K562 (cell line): ENCODE results near the gene ZNF598. TPM values are rescaled to one million over a fixed set of nuclear protein-coding genes. Genes with fewer than 3 reads are reported as not detected.

Source experiments
- CHD1 ChIP-seq: fragments of 200-600 bp; sonication (generic); IDR thresholded peaks from one replicate; pipeline ENCODE4 v1.6.1; 2012; ENCODE audit warnings: mild to moderate bottlenecking, moderate library complexity, low read length, inconsistent platforms
- HDAC6 ChIP-seq: IDR thresholded peaks from 2 replicates; pipeline ENCODE4 v1.6.1; 2012; ENCODE audit warnings: low read depth, mild to moderate bottlenecking, control low read depth, inconsistent platforms, low read length, moderate library complexity
- NR4A1 ChIP-seq, 2 experiments: fragments of 250-450 bp in 1 of 2; fragments of 450-650 bp in 1 of 2; sonication (Bioruptor Pico) in 1 of 2; IDR thresholded peaks; 2 replicates each; pipeline versions ENCODE4 v1.4.0 to v1.6.1; 2016 to 2020; ENCODE audit warnings: mild to moderate bottlenecking in 2 of 2, missing compliant biosample characterization in 1 of 2, missing genetic modification characterization in 1 of 2, moderate library complexity in 1 of 2
- U2AF1 ChIP-seq: fragments of 200-400 bp; formaldehyde crosslinking; optimal IDR thresholded peaks from 2 replicates; pipeline ENCODE3; 2017; ENCODE audit warnings: mild to moderate bottlenecking, low read depth, low read length, moderate library complexity
- ZNF197 ChIP-seq: fragments of 200-800 bp; sonication (Bioruptor generic); IDR thresholded peaks from 2 replicates; pipeline ENCODE4 v1.6.1; 2016; ENCODE audit warnings: low read depth, missing genetic modification characterization, missing compliant biosample characterization
- polyA plus RNA-seq, 8 experiments: library from polyadenylated mRNA; depleted of rRNA in 4 of 8; stranded (reverse) in 5 of 8; unstranded in 3 of 8; fragments of >200 nt; fragmentation: Nextera tagmentation in 2 of 8; fragmentation: Illumina TruSeq in 1 of 8; extraction: Ambion mirVana in 2 of 8; extraction: Trizol in 1 of 8; gene quantifications; 2 replicates each; pipeline versions ENCODE4 v1.2.1 to v1.2.3, GENCODE V29; 2011 to 2014; ENCODE audit warnings: inconsistent platforms in 1 of 8, missing spikeins in 1 of 8
- total RNA-seq, 7 experiments: library from RNA; depleted of rRNA in 6 of 7; stranded (reverse); fragments of >200 nt in 6 of 7; fragmentation: Illumina TruSeq in 2 of 7; extraction: Trizol in 2 of 7; gene quantifications; 2 replicates each; pipeline versions ENCODE4 v1.2.1 to v1.2.3, GENCODE V29; 2011 to 2021; ENCODE audit warnings: low replicate concordance in 1 of 7
- TF ChIP-seq, protein P1 (sequence below): fragments of 450-650 bp; IDR thresholded peaks from 2 replicates; pipeline ENCODE4 v1.6.1; 2016; ENCODE audit warnings: mild to moderate bottlenecking, moderate library complexity
- TF ChIP-seq, protein P2 (sequence below), 3 experiments: fragments of 200-800 bp in 1 of 3; sonication (Bioruptor generic) in 1 of 3; sonication (generic) in 1 of 3; formaldehyde crosslinking in 1 of 3; IDR thresholded peaks; 2 replicates each; pipeline versions ENCODE4 v1.6.1 to v1.8.0; 2016 to 2022; ENCODE audit warnings: mild to moderate bottlenecking in 2 of 3, missing compliant biosample characterization in 2 of 3, missing genetic modification characterization in 2 of 3, missing genetic modification reagents in 1 of 3
- TF ChIP-seq, protein P3 (sequence below), 2 experiments: fragments of 450-650 bp in 1 of 2; sonication (generic) in 1 of 2; formaldehyde crosslinking in 1 of 2; IDR thresholded peaks in 1 of 2; conservative IDR thresholded peaks in 1 of 2; 2 replicates each; pipeline versions ENCODE4 v1.6.1 to v1.8.1; 2016 to 2023; ENCODE audit warnings: mild to moderate bottlenecking in 2 of 2, moderate library complexity in 2 of 2, inconsistent platforms in 1 of 2, missing genetic modification reagents in 1 of 2

The ZNF598 gene
- total and polyA plus RNA-seq, 9 of the 15 experiments (the other 6 are each of a cell fraction or from before 2014, with no cell fraction given), result 0.11 to 115 (median 29.6) TPM

DNA sequence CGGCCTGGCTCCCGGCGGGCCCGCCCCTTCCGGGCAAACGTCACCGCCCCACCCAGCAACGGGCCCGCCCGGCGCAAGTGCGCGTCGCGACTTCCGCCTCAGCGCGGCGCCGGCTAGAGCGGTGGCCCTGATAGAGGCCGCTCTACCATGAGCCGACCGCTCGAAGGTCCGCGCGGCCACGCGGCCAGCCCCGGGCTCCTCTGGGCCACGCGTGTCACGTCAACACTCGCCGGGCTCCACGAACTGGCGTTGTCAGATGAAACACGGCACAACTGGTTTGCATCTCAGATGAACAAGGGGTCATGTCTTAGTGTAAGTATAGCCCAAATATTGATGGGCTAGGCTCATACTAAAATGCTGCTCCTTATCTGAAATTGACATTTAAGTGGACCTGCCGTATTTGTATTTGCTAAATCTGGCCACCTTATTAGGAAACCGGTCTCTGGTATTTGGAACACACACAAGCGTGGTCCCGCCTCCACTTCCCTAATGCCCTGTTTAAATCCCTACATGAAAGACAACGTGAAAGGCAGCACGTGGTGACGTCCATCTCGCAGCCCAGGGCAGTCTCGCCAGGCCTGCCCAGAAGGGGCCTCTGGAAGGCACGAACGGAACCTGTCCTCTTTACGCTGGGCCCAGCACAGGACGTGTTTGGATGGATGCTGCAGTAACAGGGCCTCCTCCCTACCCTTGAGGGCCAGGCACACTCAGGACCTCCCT, at the start of gene ZNF598 (continued):
- TF ChIP-seq, protein P1, sequence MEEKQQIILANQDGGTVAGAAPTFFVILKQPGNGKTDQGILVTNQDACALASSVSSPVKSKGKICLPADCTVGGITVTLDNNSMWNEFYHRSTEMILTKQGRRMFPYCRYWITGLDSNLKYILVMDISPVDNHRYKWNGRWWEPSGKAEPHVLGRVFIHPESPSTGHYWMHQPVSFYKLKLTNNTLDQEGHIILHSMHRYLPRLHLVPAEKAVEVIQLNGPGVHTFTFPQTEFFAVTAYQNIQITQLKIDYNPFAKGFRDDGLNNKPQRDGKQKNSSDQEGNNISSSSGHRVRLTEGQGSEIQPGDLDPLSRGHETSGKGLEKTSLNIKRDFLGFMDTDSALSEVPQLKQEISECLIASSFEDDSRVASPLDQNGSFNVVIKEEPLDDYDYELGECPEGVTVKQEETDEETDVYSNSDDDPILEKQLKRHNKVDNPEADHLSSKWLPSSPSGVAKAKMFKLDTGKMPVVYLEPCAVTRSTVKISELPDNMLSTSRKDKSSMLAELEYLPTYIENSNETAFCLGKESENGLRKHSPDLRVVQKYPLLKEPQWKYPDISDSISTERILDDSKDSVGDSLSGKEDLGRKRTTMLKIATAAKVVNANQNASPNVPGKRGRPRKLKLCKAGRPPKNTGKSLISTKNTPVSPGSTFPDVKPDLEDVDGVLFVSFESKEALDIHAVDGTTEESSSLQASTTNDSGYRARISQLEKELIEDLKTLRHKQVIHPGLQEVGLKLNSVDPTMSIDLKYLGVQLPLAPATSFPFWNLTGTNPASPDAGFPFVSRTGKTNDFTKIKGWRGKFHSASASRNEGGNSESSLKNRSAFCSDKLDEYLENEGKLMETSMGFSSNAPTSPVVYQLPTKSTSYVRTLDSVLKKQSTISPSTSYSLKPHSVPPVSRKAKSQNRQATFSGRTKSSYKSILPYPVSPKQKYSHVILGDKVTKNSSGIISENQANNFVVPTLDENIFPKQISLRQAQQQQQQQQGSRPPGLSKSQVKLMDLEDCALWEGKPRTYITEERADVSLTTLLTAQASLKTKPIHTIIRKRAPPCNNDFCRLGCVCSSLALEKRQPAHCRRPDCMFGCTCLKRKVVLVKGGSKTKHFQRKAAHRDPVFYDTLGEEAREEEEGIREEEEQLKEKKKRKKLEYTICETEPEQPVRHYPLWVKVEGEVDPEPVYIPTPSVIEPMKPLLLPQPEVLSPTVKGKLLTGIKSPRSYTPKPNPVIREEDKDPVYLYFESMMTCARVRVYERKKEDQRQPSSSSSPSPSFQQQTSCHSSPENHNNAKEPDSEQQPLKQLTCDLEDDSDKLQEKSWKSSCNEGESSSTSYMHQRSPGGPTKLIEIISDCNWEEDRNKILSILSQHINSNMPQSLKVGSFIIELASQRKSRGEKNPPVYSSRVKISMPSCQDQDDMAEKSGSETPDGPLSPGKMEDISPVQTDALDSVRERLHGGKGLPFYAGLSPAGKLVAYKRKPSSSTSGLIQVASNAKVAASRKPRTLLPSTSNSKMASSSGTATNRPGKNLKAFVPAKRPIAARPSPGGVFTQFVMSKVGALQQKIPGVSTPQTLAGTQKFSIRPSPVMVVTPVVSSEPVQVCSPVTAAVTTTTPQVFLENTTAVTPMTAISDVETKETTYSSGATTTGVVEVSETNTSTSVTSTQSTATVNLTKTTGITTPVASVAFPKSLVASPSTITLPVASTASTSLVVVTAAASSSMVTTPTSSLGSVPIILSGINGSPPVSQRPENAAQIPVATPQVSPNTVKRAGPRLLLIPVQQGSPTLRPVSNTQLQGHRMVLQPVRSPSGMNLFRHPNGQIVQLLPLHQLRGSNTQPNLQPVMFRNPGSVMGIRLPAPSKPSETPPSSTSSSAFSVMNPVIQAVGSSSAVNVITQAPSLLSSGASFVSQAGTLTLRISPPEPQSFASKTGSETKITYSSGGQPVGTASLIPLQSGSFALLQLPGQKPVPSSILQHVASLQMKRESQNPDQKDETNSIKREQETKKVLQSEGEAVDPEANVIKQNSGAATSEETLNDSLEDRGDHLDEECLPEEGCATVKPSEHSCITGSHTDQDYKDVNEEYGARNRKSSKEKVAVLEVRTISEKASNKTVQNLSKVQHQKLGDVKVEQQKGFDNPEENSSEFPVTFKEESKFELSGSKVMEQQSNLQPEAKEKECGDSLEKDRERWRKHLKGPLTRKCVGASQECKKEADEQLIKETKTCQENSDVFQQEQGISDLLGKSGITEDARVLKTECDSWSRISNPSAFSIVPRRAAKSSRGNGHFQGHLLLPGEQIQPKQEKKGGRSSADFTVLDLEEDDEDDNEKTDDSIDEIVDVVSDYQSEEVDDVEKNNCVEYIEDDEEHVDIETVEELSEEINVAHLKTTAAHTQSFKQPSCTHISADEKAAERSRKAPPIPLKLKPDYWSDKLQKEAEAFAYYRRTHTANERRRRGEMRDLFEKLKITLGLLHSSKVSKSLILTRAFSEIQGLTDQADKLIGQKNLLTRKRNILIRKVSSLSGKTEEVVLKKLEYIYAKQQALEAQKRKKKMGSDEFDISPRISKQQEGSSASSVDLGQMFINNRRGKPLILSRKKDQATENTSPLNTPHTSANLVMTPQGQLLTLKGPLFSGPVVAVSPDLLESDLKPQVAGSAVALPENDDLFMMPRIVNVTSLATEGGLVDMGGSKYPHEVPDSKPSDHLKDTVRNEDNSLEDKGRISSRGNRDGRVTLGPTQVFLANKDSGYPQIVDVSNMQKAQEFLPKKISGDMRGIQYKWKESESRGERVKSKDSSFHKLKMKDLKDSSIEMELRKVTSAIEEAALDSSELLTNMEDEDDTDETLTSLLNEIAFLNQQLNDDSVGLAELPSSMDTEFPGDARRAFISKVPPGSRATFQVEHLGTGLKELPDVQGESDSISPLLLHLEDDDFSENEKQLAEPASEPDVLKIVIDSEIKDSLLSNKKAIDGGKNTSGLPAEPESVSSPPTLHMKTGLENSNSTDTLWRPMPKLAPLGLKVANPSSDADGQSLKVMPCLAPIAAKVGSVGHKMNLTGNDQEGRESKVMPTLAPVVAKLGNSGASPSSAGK, result peak; percentile 89
- TF ChIP-seq, protein P2, sequence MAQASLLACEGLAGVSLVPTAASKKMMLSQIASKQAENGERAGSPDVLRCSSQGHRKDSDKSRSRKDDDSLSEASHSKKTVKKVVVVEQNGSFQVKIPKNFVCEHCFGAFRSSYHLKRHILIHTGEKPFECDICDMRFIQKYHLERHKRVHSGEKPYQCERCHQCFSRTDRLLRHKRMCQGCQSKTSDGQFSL (CRISPR knock-in tag; IDR thresholded peaks at IDR 0.05), result no peak
- TF ChIP-seq, protein P2 (tag; IDR thresholded peaks at IDR 0.05), result 0 out of 4 replicates have a peak, but pooled peaks of 1 of the 2 experiments have one; percentile 37
- TF ChIP-seq, protein P3, sequence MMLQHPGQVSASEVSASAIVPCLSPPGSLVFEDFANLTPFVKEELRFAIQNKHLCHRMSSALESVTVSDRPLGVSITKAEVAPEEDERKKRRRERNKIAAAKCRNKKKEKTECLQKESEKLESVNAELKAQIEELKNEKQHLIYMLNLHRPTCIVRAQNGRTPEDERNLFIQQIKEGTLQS (IDR thresholded peaks at IDR 0.05), result no peak
- TF ChIP-seq, protein P3 (CRISPR knock-in tag; conservative IDR thresholded peaks at IDR 0.05), result 0 out of 2 replicates have a peak, but pooled peaks have one; percentile 49
- TF ChIP-seq CHD1 (peak; percentile 69), HDAC6 (no peak), ZNF197 (CRISPR knock-in tag) (peak; percentile 30; the same call in 1 of the 2 replicates), NR4A1 (CRISPR knock-in tag; IDR thresholded peaks at IDR 0.05) (no peak), NR4A1 (tag; IDR thresholded peaks at IDR 0.05) (peak; percentile 77), U2AF1 (peak; percentile 86)
